Left ventricle myocardium inferior (tissue), 1 donor: Measurements from ENCODE around the gene CDH4. TPM values are rescaled to one million over a fixed set of nuclear protein-coding genes. Genes with fewer than 3 reads are reported as not detected.

Source experiments
- DNase-seq: peaks from one replicate; pipeline ENCODE4 v3.0.0-alpha.2; 2020
- H3K27ac ChIP-seq: fragments of 200-600 bp; replicated peaks from 2 replicates; pipeline ENCODE4 v1.8.0; 2021
- H3K27me3 ChIP-seq: fragments of 200-600 bp; 2 replicates; pipeline ENCODE4 v1.8.0; 2021; ENCODE audit warnings: low read depth
- H3K36me3 ChIP-seq: fragments of 200-600 bp; 2 replicates; pipeline ENCODE4 v1.8.0; 2021
- H3K4me1 ChIP-seq: fragments of 200-600 bp; 2 replicates; pipeline ENCODE4 v1.8.0; 2021
- H3K4me3 ChIP-seq: fragments of 200-600 bp; 2 replicates; pipeline ENCODE4 v1.8.0; 2021; ENCODE audit warnings: mild to moderate bottlenecking, moderate library complexity
- H3K9me3 ChIP-seq: fragments of 200-600 bp; replicated peaks from 2 replicates; pipeline ENCODE4 v1.8.0; 2021
- intact Hi-C: fragments of 100-400 bp; cut with micrococcal nuclease; formaldehyde crosslinking; loops from one replicate; pipeline ENCODE4 v1.11.0; 2022
- total RNA-seq: library from RNA; stranded (reverse); fragmentation: NEBNext Ultra II Directional; extraction: Animal tissue kit (Norgen Biotek cat#: 25700); gene quantifications from one replicate; pipeline ENCODE4 v1.2.1, GENCODE V29; 2021
- TF ChIP-seq, protein P1 (sequence below): fragments of 200-600 bp; IDR thresholded peaks from 2 replicates; pipeline ENCODE4 v1.8.0; 2021; ENCODE audit warnings: antibody characterized with exemption, mild to moderate bottlenecking, borderline replicate concordance
- donor health status: DM: no; HTN: yes; CAD: no; lungs with severe emphysema.

CDH4 gene
- total RNA-seq, 1 donor from 2014 or later: 0.05 TPM

DNA sequence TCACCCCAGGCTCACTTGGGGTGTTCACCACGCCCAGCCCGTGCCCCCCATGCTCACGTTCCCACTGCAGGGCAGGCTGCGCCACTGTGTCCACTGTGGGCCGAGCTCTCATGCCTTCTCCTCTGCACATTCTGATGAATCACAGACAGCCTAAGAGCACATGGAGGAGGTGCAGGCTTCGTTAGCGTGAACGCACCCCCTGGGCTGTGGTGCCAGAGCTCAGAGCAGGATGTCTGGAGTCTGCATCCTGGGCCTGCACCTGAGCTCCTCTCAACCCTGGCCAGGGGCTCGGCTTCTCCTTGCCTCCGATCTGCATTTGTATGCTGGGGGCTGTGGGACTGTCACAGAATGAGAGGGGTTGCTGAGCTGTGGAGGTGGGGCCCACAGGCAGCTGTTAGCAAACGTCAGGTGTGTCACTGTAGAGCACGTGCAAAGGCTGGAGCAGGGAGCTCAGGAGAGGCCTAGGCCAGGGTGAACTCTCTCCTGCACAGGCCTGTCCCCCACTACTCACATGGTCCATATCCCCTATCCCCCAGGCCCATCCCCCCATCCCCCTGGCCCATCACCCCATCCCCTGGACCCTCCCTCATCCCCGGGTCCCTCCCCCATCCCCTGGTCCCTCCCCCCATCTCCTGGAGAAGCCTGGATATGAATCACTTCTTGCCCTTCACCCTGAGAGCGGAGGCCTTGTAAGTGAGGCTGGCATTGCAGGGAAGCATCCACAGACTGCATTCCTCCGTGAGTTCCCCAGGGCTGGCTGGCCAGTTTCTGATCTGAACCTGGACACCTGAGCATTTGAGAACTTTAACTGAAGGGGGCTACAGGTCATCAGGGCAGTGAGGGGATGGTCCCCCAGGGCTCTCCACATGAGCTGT lies 504.1 kb downstream of the CDH4 start:
- H3K4me1 ChIP-seq: no peaks in the 10 kb centered on the region
- no peak overlapping the region for H3K27ac ChIP-seq
- H3K9me3 ChIP-seq: peaks cover 6% of the 10 kb centered on the region
- H3K27me3 ChIP-seq: peaks cover 65% of the 10 kb centered on the region
- intact Hi-C loops: no loop called here
- no peak for DNase-seq
- no peaks in the 10 kb centered on the region for H3K36me3 ChIP-seq
- TF ChIP-seq, protein P1, sequence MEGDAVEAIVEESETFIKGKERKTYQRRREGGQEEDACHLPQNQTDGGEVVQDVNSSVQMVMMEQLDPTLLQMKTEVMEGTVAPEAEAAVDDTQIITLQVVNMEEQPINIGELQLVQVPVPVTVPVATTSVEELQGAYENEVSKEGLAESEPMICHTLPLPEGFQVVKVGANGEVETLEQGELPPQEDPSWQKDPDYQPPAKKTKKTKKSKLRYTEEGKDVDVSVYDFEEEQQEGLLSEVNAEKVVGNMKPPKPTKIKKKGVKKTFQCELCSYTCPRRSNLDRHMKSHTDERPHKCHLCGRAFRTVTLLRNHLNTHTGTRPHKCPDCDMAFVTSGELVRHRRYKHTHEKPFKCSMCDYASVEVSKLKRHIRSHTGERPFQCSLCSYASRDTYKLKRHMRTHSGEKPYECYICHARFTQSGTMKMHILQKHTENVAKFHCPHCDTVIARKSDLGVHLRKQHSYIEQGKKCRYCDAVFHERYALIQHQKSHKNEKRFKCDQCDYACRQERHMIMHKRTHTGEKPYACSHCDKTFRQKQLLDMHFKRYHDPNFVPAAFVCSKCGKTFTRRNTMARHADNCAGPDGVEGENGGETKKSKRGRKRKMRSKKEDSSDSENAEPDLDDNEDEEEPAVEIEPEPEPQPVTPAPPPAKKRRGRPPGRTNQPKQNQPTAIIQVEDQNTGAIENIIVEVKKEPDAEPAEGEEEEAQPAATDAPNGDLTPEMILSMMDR: no peak
- H3K4me3 ChIP-seq: no peak overlapping the region

GRCh38 chr20:61756966-61757677 lies 505.1 kb downstream of the CDH4 start:
- H3K27me3 ChIP-seq: peaks cover 66% of the 10 kb centered on the region
- TF ChIP-seq, protein P1: no peak
- intact Hi-C loops: no loop called here
- H3K36me3 ChIP-seq: no peaks in the 10 kb centered on the region
- DNase-seq: no peak
- H3K4me1 ChIP-seq: no peaks in the 10 kb centered on the region
- no peak overlapping the region for H3K4me3 ChIP-seq
- no peak overlapping the region for H3K27ac ChIP-seq
- H3K9me3 ChIP-seq: no peaks in the 10 kb centered on the region

DNA sequence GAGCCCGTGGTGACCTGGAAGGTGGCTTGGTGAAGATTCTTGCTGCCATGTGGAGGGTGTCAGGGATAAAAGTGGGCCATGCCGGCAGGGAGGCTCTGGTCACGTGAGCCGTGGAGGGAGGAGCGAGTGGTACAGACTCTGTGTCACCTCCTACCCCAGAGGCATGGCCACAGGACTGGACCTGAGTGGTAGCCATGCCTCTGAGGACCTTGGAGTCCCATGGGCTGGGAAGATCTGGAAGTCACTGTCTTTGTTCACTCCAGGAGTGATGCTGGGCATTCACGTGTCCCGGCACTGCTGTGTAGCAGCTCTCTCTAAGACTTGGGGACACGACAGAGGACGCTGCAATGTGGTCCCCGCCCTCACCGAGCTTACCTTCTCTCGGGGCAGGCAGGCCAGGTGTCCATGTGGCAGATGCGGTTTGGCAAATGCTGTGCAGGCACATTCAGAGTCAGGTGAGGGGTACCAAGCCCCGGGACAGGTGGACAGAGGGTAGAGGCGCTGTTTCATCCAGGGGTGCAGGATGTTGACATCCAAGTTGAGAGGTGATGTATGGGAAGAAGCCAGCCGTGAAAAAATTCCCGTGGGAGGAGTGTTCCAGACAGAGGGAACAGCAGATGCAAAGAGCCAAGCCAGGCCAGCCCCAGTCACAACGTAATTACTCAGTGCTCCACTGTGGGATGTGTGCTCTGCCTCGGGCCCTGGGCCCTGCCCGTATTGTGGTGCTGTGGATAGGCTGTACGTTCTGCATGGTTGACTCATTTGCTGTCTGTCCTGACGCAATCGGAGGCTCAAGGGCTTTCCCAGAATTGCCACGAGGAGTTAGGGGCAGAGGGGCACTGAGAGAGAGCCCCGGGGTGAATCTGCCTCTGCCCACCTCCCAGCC lies 505.9 kb downstream of the CDH4 start:
- Histone ChIP-seq H3K9me3 (no peaks in the 10 kb centered on the region), H3K4me3 (no peak overlapping the region), H3K4me1 (no peaks in the 10 kb centered on the region), H3K36me3 (no peaks in the 10 kb centered on the region), H3K27me3 (peaks cover 66% of the 10 kb centered on the region), H3K27ac (no peak overlapping the region)
- intact Hi-C loops: no loop called here
- no peak for DNase-seq
- TF ChIP-seq, protein P1: no peak

DNA sequence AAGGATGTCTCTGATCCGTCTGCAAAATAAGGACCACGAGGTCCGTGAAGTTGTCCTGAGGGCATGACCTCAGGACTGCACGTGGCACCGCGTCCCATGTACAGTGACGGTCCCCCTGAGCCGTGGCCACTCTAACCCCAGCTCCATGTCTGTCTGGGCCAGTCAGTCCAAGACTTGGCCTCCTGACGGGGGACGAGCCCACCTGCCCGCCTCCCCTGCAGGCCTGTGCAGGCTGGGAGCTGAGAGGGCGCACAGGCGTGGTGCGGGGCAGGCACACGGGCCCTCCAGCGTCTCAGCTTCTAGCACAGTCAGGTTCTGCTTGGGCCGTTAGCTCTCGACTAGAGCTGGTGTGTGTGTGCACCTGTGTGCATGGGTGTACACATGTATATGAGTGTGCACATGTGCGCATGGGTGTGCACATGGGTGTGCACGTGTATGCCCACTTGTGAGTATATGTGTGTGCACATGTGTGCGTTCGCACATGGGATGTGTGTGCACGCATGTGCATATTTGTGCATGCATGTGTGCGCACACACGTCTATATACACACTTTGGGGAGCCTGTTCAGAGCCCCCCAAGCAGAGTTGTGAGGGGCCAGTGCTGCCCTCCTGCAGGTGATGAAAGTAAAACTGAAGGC lies 506.6 kb downstream of the CDH4 start:
- Histone ChIP-seq H3K36me3 (no peaks in the 10 kb centered on the region), H3K4me3 (no peak overlapping the region), H3K4me1 (no peaks in the 10 kb centered on the region), H3K9me3 (no peaks in the 10 kb centered on the region), H3K27ac (no peak overlapping the region), H3K27me3 (peaks cover 72% of the 10 kb centered on the region)
- TF ChIP-seq, protein P1: no peak
- intact Hi-C loops: no loop called here
- DNase-seq: no peak
